ENCODE results near the gene FRAS1.

DNA sequence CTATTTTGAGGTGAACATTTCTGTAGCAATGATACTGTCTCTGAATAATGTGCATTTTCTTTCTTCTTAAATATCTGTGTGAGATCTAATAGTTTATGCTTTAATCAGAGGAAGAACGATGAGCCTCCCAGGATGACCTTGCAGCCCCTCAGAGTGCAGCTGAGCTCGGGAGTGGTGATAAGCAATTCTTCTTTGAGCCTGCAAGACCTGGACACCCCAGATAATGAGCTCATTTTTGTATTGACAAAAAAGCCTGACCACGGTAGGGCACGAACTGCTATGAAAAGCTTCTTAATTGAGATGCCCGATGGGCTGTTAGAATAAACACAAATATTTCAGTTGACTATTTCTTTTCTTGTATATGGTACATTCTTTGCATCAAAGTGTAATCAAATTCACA lies 389.5 kb downstream of the FRAS1 start:
- TF ChIP-seq, protein P1, sequence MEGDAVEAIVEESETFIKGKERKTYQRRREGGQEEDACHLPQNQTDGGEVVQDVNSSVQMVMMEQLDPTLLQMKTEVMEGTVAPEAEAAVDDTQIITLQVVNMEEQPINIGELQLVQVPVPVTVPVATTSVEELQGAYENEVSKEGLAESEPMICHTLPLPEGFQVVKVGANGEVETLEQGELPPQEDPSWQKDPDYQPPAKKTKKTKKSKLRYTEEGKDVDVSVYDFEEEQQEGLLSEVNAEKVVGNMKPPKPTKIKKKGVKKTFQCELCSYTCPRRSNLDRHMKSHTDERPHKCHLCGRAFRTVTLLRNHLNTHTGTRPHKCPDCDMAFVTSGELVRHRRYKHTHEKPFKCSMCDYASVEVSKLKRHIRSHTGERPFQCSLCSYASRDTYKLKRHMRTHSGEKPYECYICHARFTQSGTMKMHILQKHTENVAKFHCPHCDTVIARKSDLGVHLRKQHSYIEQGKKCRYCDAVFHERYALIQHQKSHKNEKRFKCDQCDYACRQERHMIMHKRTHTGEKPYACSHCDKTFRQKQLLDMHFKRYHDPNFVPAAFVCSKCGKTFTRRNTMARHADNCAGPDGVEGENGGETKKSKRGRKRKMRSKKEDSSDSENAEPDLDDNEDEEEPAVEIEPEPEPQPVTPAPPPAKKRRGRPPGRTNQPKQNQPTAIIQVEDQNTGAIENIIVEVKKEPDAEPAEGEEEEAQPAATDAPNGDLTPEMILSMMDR (IDR thresholded peaks at IDR 0.05) = no peak
- no peak for TF ChIP-seq POLR2AphosphoS5 (IDR thresholded peaks at IDR 0.05; ENCODE audit: low read depth, low read length)
- TF ChIP-seq TCF7L2 (IDR thresholded peaks at IDR 0.05; ENCODE audit: low read depth, low read length) = no peak

Data from Panc1 (cell line).